ENCODE results near the gene ATP6V0A1.
"Not testable (repeated sequence)": the region's sequence is repeated elsewhere in the genome, so short reads cannot be mapped to it uniquely, and the experiment has no call there.

ATP6V0A1 gene

DNA sequence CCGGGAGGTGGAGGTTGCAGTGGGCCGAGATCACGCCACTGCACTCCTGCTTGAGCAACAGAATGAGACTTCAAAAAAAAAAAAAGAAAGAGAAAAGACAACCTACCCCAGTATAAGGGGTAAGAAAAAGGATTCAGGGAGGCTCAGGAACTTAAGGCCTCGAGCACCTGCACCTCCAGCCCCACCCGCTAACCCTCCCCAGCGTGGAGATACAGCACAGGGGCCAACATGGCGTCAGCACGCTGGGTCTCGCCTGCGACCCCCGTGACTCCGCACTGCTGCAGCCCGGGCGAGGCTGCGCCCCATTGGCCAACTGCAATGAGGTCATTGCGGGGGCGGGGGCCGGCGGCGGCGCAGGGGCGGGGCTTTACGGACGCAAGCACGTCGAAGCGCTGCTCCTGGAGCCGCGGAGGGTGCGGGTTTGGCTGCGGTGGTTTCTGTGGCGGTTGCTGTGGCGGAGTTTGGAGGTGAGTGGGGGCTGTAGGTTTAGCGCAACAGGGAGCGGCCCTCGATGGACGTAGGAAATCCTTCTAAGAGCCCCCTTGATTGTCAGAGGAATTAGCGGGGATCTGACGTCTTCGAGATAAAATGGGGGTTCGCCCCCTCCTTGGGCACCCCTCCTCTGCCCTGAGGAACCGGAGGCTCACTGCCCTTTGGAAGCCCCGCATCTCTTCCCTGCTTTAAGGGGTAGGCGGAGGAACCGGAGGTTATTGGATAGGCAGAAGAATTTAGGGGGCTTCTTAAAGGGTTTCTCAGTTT is at the start of gene ATP6V0A1:
Gene ATP6V0A1 (plus strand): TSS at position 382 of the 759 bp plus-strand sequence. CDS start 2,017 bp downstream, outside the sequence.
- Histone ChIP-seq H3K4me3 (ENCODE audit: low read depth in 1 of 2, low read length in 2 of 2) (peak within 1 kb of the TSS; percentile 73 to 93), H3K4me1 (ENCODE audit: control insufficient read depth in 1 of 2, insufficient read depth in 2 of 2, low read length in 2 of 2) (peaks cover 17 to 27% of the 10 kb centered on the region in 2 donors), H3K9me3 (ENCODE audit: control insufficient read depth in 1 of 2, low read length in 2 of 2) (no peaks in the 10 kb centered on the region), H3K27ac (ENCODE audit: low read length) (peak within 1 kb of the TSS; percentile 99), H3K27me3 (ENCODE audit: low read depth, low read length) (no peaks in the 10 kb centered on the region), H3K36me3 (ENCODE audit: control insufficient read depth in 1 of 2, insufficient read depth in 2 of 2, low read length in 2 of 2) (peaks cover 0 to 15% of the 10 kb centered on the region in 2 donors)

DNA sequence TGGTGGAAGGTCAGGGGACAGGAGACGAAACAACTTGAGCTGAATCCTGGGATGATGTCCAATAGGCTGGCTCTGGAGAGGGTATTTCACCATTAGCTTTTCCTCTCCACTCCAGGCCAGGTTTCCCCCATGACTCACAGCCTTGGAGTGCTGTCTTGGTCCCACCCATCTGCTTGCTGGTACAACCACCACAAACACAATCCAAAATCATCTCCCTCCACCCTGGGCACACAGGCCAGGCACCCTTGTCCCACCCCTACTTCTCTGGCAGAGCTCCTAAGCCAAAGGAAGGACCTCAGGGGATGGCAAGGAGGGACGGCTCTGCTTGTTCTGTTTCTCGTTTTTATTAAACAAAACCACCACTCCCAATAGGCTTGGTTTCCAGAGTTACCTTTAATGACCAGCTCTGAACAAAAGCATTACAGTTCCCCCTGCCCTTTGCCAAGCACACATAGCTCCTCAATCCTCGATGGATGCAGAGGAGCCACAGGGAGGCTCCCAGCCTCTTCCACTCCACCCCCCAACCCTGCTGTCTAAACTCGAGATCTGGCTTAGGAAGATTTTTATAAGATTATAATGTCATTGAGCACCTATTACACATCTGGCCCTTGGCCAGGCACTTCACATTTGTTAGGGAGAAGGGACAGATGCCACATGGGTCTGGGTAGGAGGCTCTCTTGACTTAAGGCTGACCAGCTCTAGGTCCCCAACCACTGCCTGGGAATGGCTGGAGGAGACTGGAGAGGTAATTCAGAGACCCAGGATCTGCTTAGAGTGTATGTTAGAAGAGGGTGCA is 49.0 kb upstream of the ATP6V0A1 start:
- Histone ChIP-seq H3K36me3 (ENCODE audit: control insufficient read depth in 1 of 2, insufficient read depth in 2 of 2, low read length in 2 of 2) (peaks cover 0 to 5% of the 10 kb centered on the region in 2 donors), H3K4me1 (ENCODE audit: control insufficient read depth in 1 of 2, insufficient read depth in 2 of 2, low read length in 2 of 2) (peaks cover 29 to 83% of the 10 kb centered on the region in 2 donors), H3K9me3 (ENCODE audit: control insufficient read depth in 1 of 2, low read length in 2 of 2) (no peaks in the 10 kb centered on the region), H3K27ac (ENCODE audit: low read length) (peak overlapping the region; percentile 80), H3K4me3 (ENCODE audit: low read depth in 1 of 2, low read length in 2 of 2) (peak overlapping the region in 1 of 2 donors; percentile 10), H3K27me3 (ENCODE audit: low read depth, low read length) (no peaks in the 10 kb centered on the region)

DNA sequence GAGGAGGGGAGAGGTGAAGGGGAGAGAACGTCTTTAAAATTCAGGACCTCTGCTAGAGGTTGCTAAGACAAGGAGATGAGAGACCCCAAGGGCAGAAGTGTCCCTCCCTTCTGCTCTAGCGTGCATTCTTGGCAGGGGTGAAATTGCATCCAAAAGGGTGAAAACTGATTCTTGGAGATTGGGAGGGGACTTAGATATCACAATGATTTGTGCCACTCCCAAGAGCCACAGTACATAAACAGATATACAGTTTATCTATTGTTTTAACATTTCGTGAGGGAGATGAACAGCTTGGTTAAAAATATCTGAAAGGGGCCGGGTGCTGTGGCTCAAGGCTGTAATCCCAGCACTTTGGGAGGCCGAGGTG is 48.4 kb upstream of the ATP6V0A1 start:
- peaks cover 29 to 84% of the 10 kb centered on the region in 2 donors for H3K4me1 ChIP-seq (ENCODE audit: control insufficient read depth in 1 of 2, insufficient read depth in 2 of 2, low read length in 2 of 2)
- no peaks in the 10 kb centered on the region for H3K36me3 ChIP-seq (ENCODE audit: control insufficient read depth in 1 of 2, insufficient read depth in 2 of 2, low read length in 2 of 2)
- no peaks in the 10 kb centered on the region for H3K27me3 ChIP-seq (ENCODE audit: low read depth, low read length)
- no peaks in the 10 kb centered on the region for H3K9me3 ChIP-seq (ENCODE audit: control insufficient read depth in 1 of 2, low read length in 2 of 2)
- H3K27ac ChIP-seq (ENCODE audit: low read length) = peak overlapping the region; percentile 80
- no peak overlapping the region for H3K4me3 ChIP-seq (ENCODE audit: low read depth in 1 of 2, low read length in 2 of 2)

DNA sequence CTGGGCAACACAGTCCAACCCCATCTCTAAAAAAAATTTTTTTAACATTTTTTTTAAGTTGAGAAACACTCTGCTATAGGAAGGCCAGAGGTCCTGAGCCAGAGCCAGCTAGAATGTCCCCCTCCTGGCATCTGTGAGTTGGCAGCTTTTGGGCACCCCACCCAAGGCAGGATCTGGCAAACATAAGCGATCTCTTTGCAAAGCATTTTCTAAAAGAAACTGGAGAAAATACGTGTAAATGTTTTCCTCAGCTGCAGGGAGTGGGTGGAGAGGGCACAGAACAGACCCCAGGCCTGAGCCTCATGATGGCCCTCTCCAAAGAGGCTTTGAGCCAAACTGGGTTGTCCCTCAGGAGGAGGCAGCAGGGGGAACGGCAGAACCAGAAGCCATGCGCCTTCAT is 47.3 kb upstream of the ATP6V0A1 start:
- H3K36me3 ChIP-seq (ENCODE audit: control insufficient read depth in 1 of 2, insufficient read depth in 2 of 2, low read length in 2 of 2) = no peaks in the 10 kb centered on the region
- no peaks in the 10 kb centered on the region for H3K9me3 ChIP-seq (ENCODE audit: control insufficient read depth in 1 of 2, low read length in 2 of 2)
- H3K4me3 ChIP-seq (ENCODE audit: low read depth in 1 of 2, low read length in 2 of 2) = peak overlapping the region in 1 of 2 donors; percentile 40
- H3K27ac ChIP-seq (ENCODE audit: low read length) = no peak overlapping the region
- peaks cover 29 to 84% of the 10 kb centered on the region in 2 donors for H3K4me1 ChIP-seq (ENCODE audit: control insufficient read depth in 1 of 2, insufficient read depth in 2 of 2, low read length in 2 of 2)
- no peaks in the 10 kb centered on the region for H3K27me3 ChIP-seq (ENCODE audit: low read depth, low read length)

DNA sequence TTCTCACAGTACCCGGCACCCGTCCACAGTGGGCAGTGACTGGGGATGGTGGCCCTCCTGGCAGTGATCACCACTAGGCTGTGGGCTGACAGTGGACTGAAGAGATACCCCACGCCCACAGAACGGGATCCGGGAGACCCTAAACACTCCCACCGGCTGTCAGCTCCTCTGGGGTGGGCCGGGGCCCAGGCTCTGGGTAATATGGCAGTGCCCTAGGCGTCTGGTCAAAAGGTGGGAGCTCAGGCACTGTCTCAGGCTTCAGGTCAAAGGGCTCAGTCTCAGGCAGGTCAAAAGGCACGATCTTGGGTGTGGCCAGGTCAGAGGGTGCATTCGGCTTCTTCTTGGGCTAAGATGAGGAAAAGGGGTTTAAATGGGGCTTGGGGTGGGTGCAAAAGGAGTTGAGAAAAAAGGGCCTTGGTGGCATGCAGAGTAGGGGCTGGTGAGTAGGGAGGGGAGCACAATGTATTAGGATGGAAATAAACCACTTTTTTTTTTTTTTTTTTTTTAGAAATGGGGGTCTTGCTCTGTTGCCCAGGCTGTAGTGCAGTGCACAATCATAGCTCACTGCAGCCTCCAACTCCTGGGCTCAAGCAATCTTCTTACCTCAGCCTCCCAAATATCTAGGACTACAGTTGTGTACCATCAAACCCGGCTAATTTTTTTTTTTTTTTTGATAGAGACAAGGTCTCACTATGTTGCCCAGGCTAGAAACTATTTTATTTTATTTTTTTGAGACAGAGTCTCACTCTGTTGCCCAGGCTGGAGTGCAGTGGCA is 46.6 kb upstream of the ATP6V0A1 start:
- Histone ChIP-seq H3K4me3 (ENCODE audit: low read depth in 1 of 2, low read length in 2 of 2) (peak overlapping the region in 1 of 2 donors; percentile 40), H3K4me1 (ENCODE audit: control insufficient read depth in 1 of 2, insufficient read depth in 2 of 2, low read length in 2 of 2) (peaks cover 28 to 84% of the 10 kb centered on the region in 2 donors), H3K36me3 (ENCODE audit: control insufficient read depth in 1 of 2, insufficient read depth in 2 of 2, low read length in 2 of 2) (no peaks in the 10 kb centered on the region), H3K27me3 (ENCODE audit: low read depth, low read length) (no peaks in the 10 kb centered on the region), H3K9me3 (ENCODE audit: control insufficient read depth in 1 of 2, low read length in 2 of 2) (no peaks in the 10 kb centered on the region), H3K27ac (ENCODE audit: low read length) (no peak overlapping the region)

DNA sequence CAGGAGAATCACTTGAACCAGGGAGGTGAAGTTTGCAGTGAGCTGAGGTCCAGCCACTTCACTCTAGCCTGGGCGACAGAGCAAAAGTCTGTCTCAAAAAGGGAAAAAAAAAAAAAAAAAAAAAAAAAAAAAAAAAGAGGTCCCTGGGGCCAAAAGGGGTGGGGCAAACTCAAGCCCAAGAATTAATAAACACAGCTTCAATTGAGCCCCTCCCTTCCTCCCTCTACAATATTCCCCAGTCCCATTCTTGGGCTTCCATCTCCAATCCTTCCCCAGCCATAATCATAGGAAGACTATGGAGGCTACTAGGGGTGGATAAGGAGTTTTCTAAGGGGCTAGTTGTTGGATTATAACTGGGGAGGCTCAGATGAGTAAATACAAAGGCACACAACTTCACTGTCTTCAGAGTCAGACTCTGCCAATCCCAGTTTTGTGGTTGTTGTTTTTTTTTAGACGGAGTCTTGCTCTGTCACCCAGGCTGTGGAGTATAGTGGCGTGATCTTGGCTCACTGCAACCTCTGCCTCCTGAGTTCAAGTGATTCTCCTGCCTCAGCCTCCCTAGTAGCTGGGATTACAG is 45.1 kb upstream of the ATP6V0A1 start:
- Histone ChIP-seq H3K36me3 (ENCODE audit: control insufficient read depth in 1 of 2, insufficient read depth in 2 of 2, low read length in 2 of 2) (no peaks in the 10 kb centered on the region), H3K27ac (ENCODE audit: low read length) (no peak overlapping the region), H3K9me3 (ENCODE audit: control insufficient read depth in 1 of 2, low read length in 2 of 2) (no peaks in the 10 kb centered on the region), H3K4me3 (ENCODE audit: low read depth in 1 of 2, low read length in 2 of 2) (no peak overlapping the region), H3K27me3 (ENCODE audit: low read depth, low read length) (no peaks in the 10 kb centered on the region), H3K4me1 (ENCODE audit: control insufficient read depth in 1 of 2, insufficient read depth in 2 of 2, low read length in 2 of 2) (peaks cover 19 to 83% of the 10 kb centered on the region in 2 donors)

DNA sequence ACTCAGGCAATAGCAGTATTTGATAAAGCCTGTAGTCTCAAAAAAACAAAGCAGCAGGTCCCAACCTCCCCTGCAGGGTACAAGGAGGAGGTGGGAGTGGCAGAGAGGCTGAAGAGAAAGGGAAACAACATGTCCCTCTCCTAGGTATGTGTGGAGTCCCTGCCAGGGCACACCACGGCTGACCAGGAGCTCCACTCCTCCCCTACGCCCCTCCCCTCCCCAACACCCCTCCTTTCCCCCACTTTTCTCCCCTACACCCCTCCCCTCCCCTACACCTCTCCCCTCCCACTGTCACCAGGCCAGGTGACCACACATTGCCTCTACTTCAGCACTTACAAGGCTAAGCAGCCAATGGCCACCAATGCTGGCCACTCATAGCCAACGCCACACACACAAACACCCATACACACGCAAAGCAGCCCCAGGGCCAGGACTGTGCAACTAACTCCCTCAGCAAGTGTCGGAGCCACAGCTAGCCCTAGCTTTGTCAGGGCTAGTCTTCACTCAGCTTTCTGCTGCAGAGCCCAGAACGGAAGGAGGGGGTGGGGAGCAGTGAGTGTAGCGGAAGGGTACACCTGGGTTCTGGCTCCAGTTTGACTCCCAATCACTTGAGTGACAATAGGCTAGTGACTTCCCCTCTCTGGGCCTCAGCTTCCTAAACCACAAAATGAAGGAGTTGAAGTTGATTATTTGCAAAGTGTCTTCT is 43.8 kb upstream of the ATP6V0A1 start:
- Histone ChIP-seq H3K36me3 (ENCODE audit: control insufficient read depth in 1 of 2, insufficient read depth in 2 of 2, low read length in 2 of 2) (no peaks in the 10 kb centered on the region), H3K9me3 (ENCODE audit: control insufficient read depth in 1 of 2, low read length in 2 of 2) (no peaks in the 10 kb centered on the region), H3K27ac (ENCODE audit: low read length) (no peak overlapping the region), H3K4me1 (ENCODE audit: control insufficient read depth in 1 of 2, insufficient read depth in 2 of 2, low read length in 2 of 2) (peaks cover 15 to 77% of the 10 kb centered on the region in 2 donors), H3K27me3 (ENCODE audit: low read depth, low read length) (no peaks in the 10 kb centered on the region), H3K4me3 (ENCODE audit: low read depth in 1 of 2, low read length in 2 of 2) (no peak overlapping the region)

DNA sequence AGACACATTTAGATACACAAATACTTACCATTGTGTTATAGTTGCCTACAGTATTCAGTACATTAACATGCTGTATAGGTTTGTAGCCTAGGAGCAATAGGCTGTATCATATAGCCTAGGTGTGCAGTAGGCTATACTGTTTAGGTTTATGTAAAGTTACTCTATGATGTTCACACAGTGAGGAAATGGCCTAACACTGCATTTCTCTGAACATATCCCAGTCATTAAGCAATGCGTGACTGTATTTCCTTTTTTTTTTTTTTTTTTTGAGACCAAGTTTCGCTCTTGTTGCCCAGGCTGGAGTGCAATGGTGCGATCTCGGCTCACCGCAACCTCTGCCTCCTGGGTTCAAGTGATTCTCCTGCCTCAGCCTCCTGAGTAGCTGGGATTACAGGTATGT is 40.7 kb upstream of the ATP6V0A1 start:
- H3K4me3 ChIP-seq (ENCODE audit: low read depth in 1 of 2, low read length in 2 of 2); H3K9me3 ChIP-seq (ENCODE audit: control insufficient read depth in 1 of 2, low read length in 2 of 2); H3K27me3 ChIP-seq (ENCODE audit: low read depth, low read length); H3K36me3 ChIP-seq (ENCODE audit: control insufficient read depth in 1 of 2, insufficient read depth in 2 of 2, low read length in 2 of 2); H3K27ac ChIP-seq (ENCODE audit: low read length): not testable (repeated sequence)
- H3K4me1 ChIP-seq (ENCODE audit: control insufficient read depth in 1 of 2, insufficient read depth in 2 of 2, low read length in 2 of 2) = peaks cover 5 to 58% of the 10 kb centered on the region in 2 donors

DNA sequence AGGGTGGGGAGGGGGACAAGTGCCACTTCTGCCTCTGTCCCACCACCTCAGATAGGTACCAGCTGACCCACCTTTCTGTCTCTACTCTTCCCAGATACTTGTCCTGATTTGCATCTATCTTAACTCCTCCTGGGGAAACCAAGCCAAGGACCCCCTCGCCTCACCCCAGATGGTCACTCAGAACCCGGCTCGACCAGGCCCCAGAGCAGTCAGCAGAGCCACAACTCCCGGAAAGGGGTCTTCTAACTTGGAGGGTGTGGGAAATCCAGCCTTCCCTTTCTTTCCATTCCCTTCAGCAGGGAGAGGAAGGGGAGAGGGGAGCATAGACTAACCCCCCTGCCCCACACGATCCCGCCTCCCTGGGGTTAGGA is 37.6 kb upstream of the ATP6V0A1 start:
- peak overlapping the region; percentile 91 for H3K27ac ChIP-seq (ENCODE audit: low read length)
- no peaks in the 10 kb centered on the region for H3K9me3 ChIP-seq (ENCODE audit: control insufficient read depth in 1 of 2, low read length in 2 of 2)
- peak overlapping the region; percentile 70 to 97 for H3K4me3 ChIP-seq (ENCODE audit: low read depth in 1 of 2, low read length in 2 of 2)
- H3K36me3 ChIP-seq (ENCODE audit: control insufficient read depth in 1 of 2, insufficient read depth in 2 of 2, low read length in 2 of 2) = no peaks in the 10 kb centered on the region
- peaks cover 5 to 36% of the 10 kb centered on the region in 2 donors for H3K4me1 ChIP-seq (ENCODE audit: control insufficient read depth in 1 of 2, insufficient read depth in 2 of 2, low read length in 2 of 2)
- H3K27me3 ChIP-seq (ENCODE audit: low read depth, low read length) = no peaks in the 10 kb centered on the region

DNA sequence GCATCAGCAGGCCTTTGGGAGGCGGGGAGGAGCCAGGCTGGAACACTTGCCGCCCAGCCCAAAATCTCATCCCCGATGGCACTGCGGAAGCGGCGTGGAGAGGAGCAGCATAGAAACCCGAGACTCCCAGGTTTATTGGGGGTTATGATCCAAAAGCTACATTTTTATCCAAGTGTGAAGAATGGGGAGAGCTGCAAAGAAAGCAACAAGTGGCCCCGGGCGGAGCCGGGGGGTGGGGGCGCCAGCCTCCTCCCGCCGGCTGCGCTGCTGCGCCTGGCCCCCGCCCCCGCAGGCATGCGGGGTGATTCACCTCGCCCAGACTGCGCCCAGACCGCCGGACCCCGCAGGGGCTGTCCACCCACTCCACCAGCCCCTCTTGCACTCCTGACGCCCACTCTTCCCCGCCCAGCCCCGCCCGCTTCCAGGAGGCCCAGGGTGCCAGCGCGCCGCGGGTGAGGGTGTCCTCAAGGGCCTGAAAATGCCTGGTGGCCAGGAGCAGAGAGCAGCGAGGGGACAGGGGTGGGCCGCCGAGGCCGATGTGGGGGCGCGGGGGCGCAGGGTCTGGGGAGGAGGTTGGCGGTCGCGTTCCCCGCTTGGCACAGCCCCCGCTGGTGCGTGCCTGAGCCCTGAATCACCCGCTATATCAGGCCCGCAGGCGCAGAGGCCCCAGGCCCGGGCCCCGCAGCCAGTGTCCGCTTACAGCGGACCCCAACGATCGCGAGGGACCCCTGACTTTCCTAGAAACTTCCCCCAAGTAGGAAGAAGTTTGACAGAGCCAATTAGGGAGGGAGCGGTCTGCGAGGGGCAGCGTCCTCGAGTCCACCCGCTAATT is 37.0 kb upstream of the ATP6V0A1 start:
- Histone ChIP-seq H3K27me3 (ENCODE audit: low read depth, low read length) (no peaks in the 10 kb centered on the region), H3K36me3 (ENCODE audit: control insufficient read depth in 1 of 2, insufficient read depth in 2 of 2, low read length in 2 of 2) (no peaks in the 10 kb centered on the region), H3K4me1 (ENCODE audit: control insufficient read depth in 1 of 2, insufficient read depth in 2 of 2, low read length in 2 of 2) (peaks cover 2 to 30% of the 10 kb centered on the region in 2 donors), H3K4me3 (ENCODE audit: low read depth in 1 of 2, low read length in 2 of 2) (peak overlapping the region; percentile 70 to 97), H3K27ac (ENCODE audit: low read length) (peak overlapping the region; percentile 91), H3K9me3 (ENCODE audit: control insufficient read depth in 1 of 2, low read length in 2 of 2) (no peaks in the 10 kb centered on the region)

Data from muscle layer of duodenum (tissue), 2 donors.